Mesothelial cell of epicardium (in vitro differentiated cells): ENCODE results near the gene ERN2. TPM values are rescaled to one million over a fixed set of nuclear protein-coding genes. Genes with fewer than 3 reads are reported as not detected.

Experiments used
- DNase-seq, 2 experiments: peaks; one replicate each; pipeline ENCODE4 v3.0.0; 2021; ENCODE audit warnings: low spot score in 2 of 2; ENCODE audit not compliant: unreplicated experiment in 2 of 2
- H3K27ac Mint-ChIP-seq: 2 replicates; pipeline ENCODE4 v1.8.0; 2021; ENCODE audit warnings: mixed read lengths
- H3K27me3 Mint-ChIP-seq: 2 replicates; pipeline ENCODE4 v1.8.0; 2021; ENCODE audit warnings: low read depth, mixed read lengths
- H3K36me3 Mint-ChIP-seq: 2 replicates; pipeline ENCODE4 v1.8.0; 2021; ENCODE audit warnings: mixed read lengths
- H3K4me1 Mint-ChIP-seq: 2 replicates; pipeline ENCODE4 v1.8.0; 2021; ENCODE audit warnings: mixed read lengths
- H3K4me3 Mint-ChIP-seq: 2 replicates; pipeline ENCODE4 v1.8.0; 2021; ENCODE audit warnings: mild to moderate bottlenecking, moderate library complexity, mixed read lengths
- H3K9me3 Mint-ChIP-seq: 2 replicates; pipeline ENCODE4 v1.8.0; 2021; ENCODE audit warnings: mixed read lengths
- CTCF ChIP-seq: fragments of 200-600 bp; sonication (generic); IDR thresholded peaks from one replicate; pipeline ENCODE4 v1.5.0; 2021; ENCODE audit warnings: antibody characterized with exemption; ENCODE audit not compliant: unreplicated experiment
- total RNA-seq: library from RNA; stranded (reverse); gene quantifications from 3 replicates; pipeline ENCODE4 v1.2.1, GENCODE V29; 2021

Gene ERN2
- total RNA-seq, 1 donor from 2014 or later, result 0.31 TPM

- DNase-seq, result no peak
- Mint-ChIP-seq H3K9me3 (peaks cover 17% of the 10 kb centered on the region), H3K36me3 (no peaks in the 10 kb centered on the region), H3K4me1 (no peaks in the 10 kb centered on the region), H3K27ac (no peak overlapping the region), H3K27me3 (peaks cover 16% of the 10 kb centered on the region), H3K4me3 (no peak overlapping the region)
- TF ChIP-seq CTCF, result no peak
Observed at GRCh38 chr16:23704772-23705516, 8.1 kb downstream of the ERN2 start.

GRCh38 chr16:23702951-23703350 lies 10.1 kb downstream of the ERN2 start:
- Mint-ChIP-seq H3K4me1 (no peaks in the 10 kb centered on the region), H3K27ac (no peak overlapping the region), H3K27me3 (peaks cover 7% of the 10 kb centered on the region), H3K4me3 (no peak overlapping the region), H3K9me3 (peaks cover 8% of the 10 kb centered on the region), H3K36me3 (no peaks in the 10 kb centered on the region)
- no peak for TF ChIP-seq CTCF
- DNase-seq, result no peak

- TF ChIP-seq CTCF, result no peak
- peaks cover 8% of the 10 kb centered on the region for H3K9me3 Mint-ChIP-seq
- peaks cover 5% of the 10 kb centered on the region for H3K27me3 Mint-ChIP-seq
- no peak for DNase-seq
- no peak overlapping the region for H3K4me3 Mint-ChIP-seq
- H3K36me3 Mint-ChIP-seq, result no peaks in the 10 kb centered on the region
- no peaks in the 10 kb centered on the region for H3K4me1 Mint-ChIP-seq
- H3K27ac Mint-ChIP-seq, result no peak overlapping the region
Observed at GRCh38 chr16:23701045-23701444, 12.0 kb downstream of the ERN2 start.

- peaks cover 8% of the 10 kb centered on the region for H3K9me3 Mint-ChIP-seq
Observed at GRCh38 chr16:23700509-23700908, 12.5 kb downstream of the ERN2 start.

GRCh38 chr16:23700093-23700492 lies 12.9 kb downstream of the ERN2 start:
- Mint-ChIP-seq H3K36me3 (no peaks in the 10 kb centered on the region), H3K4me3 (no peak overlapping the region), H3K4me1 (peaks cover 1% of the 10 kb centered on the region), H3K9me3 (peaks cover 8% of the 10 kb centered on the region), H3K27ac (no peak overlapping the region), H3K27me3 (peaks cover 5% of the 10 kb centered on the region)
- TF ChIP-seq CTCF, result no peak
- no peak for DNase-seq

More at GRCh38 chr16:23700509-23700908, 12.5 kb downstream of the ERN2 start:
- Mint-ChIP-seq H3K36me3 (no peaks in the 10 kb centered on the region), H3K27me3 (peaks cover 5% of the 10 kb centered on the region), H3K4me3 (no peak overlapping the region), H3K4me1 (no peaks in the 10 kb centered on the region), H3K27ac (no peak overlapping the region)
- DNase-seq, result no peak
- TF ChIP-seq CTCF, result no peak
